K562 (cell line): Measurements from ENCODE around the gene SPRED2. TPM values are rescaled to one million over a fixed set of nuclear protein-coding genes. Genes with fewer than 3 reads are reported as not detected.

Source experiments
- CREBBP ChIP-seq: IDR thresholded peaks from one replicate; pipeline ENCODE4 v1.6.1; 2012; ENCODE audit warnings: low read depth, mild to moderate bottlenecking, control low read depth, inconsistent platforms, low read length
- DNMT1 ChIP-seq: fragments of 450-650 bp; IDR thresholded peaks from 2 replicates; pipeline ENCODE4 v1.6.1; 2016; ENCODE audit warnings: antibody characterized with exemption, mild to moderate bottlenecking
- ELF1 ChIP-seq: fragments of 200-800 bp; sonication (Bioruptor generic); IDR thresholded peaks from 2 replicates; pipeline ENCODE4 v1.6.1; 2016; ENCODE audit warnings: missing genetic modification characterization, missing compliant biosample characterization
- ETV5 ChIP-seq: sonication (generic); formaldehyde crosslinking; IDR thresholded peaks from 2 replicates; pipeline ENCODE4 v1.4.0; 2020; ENCODE audit warnings: low read depth, mild to moderate bottlenecking, missing genetic modification reagents
- HES1 ChIP-seq: fragments of 450-650 bp; IDR thresholded peaks from 2 replicates; pipeline ENCODE4 v1.6.1; 2016; ENCODE audit warnings: low read depth, mild to moderate bottlenecking, moderate library complexity
- IFI16 ChIP-seq: fragments of 250-450 bp; sonication (Bioruptor Pico); IDR thresholded peaks from 2 replicates; pipeline ENCODE4 v2.1.2; 2022; ENCODE audit warnings: mild to moderate bottlenecking, inconsistent platforms
- IRF2 ChIP-seq: sonication (generic); formaldehyde crosslinking; IDR thresholded peaks from 2 replicates; pipeline ENCODE4 v1.8.1; 2022; ENCODE audit warnings: mild to moderate bottlenecking, missing genetic modification reagents
- MAFG ChIP-seq: fragments of 450-650 bp; conservative IDR thresholded peaks from 2 replicates; pipeline ENCODE4 v1.6.1; 2016; ENCODE audit warnings: missing genetic modification characterization, missing compliant biosample characterization
- MAZ ChIP-seq, 2 experiments: fragments of 450-650 bp in 1 of 2; sonication (generic) in 1 of 2; formaldehyde crosslinking; IDR thresholded peaks in 1 of 2; conservative IDR thresholded peaks in 1 of 2; 2 replicates each; pipeline versions ENCODE4 v1.4.0 to v1.5.0; 2020; ENCODE audit warnings: mild to moderate bottlenecking in 1 of 2, missing genetic modification reagents in 1 of 2
- NR3C1 ChIP-seq: sonication (generic); formaldehyde crosslinking; IDR thresholded peaks from 2 replicates; pipeline ENCODE4 v1.8.1; 2022; ENCODE audit warnings: missing genetic modification reagents
- RAD21 ChIP-seq, 2 experiments: fragments of 250-450 bp in 1 of 2; fragments of 450-650 bp in 1 of 2; sonication (Bioruptor Pico) in 1 of 2; formaldehyde crosslinking in 1 of 2; IDR thresholded peaks in 1 of 2; conservative IDR thresholded peaks in 1 of 2; 2 replicates each; pipeline versions ENCODE4 v1.4.0 to v1.8.0; 2020 to 2022; ENCODE audit warnings: mild to moderate bottlenecking in 2 of 2, moderate library complexity in 1 of 2
- SNRNP70 ChIP-seq: fragments of 200-400 bp; formaldehyde crosslinking; optimal IDR thresholded peaks from 2 replicates; pipeline ENCODE3; 2017; ENCODE audit warnings: low read depth, low read length
- SP2 ChIP-seq: IDR thresholded peaks from 2 replicates; pipeline ENCODE4 v1.6.1; 2011; ENCODE audit warnings: mild to moderate bottlenecking, low read depth, low read length, moderate library complexity; ENCODE audit not compliant: poor library complexity, severe bottlenecking; ENCODE audit errors: extremely low read depth
- TFAM ChIP-seq: fragments of 250-450 bp; sonication (Bioruptor Pico); conservative IDR thresholded peaks from 2 replicates; pipeline ENCODE4 v1.5.0; 2021; ENCODE audit warnings: mild to moderate bottlenecking, moderate library complexity
- ZBTB2 ChIP-seq: fragments of 450-650 bp; IDR thresholded peaks from 2 replicates; pipeline ENCODE4 v1.6.1; 2016; ENCODE audit warnings: antibody characterized with exemption
- ZNF324 ChIP-seq: fragments of 250-450 bp; sonication (Bioruptor Pico); IDR thresholded peaks from 2 replicates; pipeline ENCODE4 v1.4.0; 2020; ENCODE audit warnings: mild to moderate bottlenecking
- ZNF589 ChIP-seq: fragments of 200-800 bp; sonication (Bioruptor generic); IDR thresholded peaks from 2 replicates; pipeline ENCODE4 v1.6.1; 2016; ENCODE audit warnings: low read depth, missing genetic modification characterization, missing compliant biosample characterization
- ZNF830 ChIP-seq: fragments of 250-450 bp; sonication (Bioruptor Pico); IDR thresholded peaks from 2 replicates; pipeline ENCODE4 v1.5.0; 2021; ENCODE audit warnings: mild to moderate bottlenecking
- ZSCAN32 ChIP-seq: fragments of 450-650 bp; formaldehyde crosslinking; IDR thresholded peaks from 2 replicates; pipeline ENCODE4 v1.4.0; 2020; ENCODE audit warnings: mild to moderate bottlenecking, moderate library complexity
- polyA plus RNA-seq, 8 experiments: library from polyadenylated mRNA; depleted of rRNA in 4 of 8; stranded (reverse) in 5 of 8; unstranded in 3 of 8; fragments of >200 nt; fragmentation: Nextera tagmentation in 2 of 8; fragmentation: Illumina TruSeq in 1 of 8; extraction: Ambion mirVana in 2 of 8; extraction: Trizol in 1 of 8; gene quantifications; 2 replicates each; pipeline versions ENCODE4 v1.2.1 to v1.2.3, GENCODE V29; 2011 to 2014; ENCODE audit warnings: inconsistent platforms in 1 of 8, missing spikeins in 1 of 8
- total RNA-seq, 7 experiments: library from RNA; depleted of rRNA in 6 of 7; stranded (reverse); fragments of >200 nt in 6 of 7; fragmentation: Illumina TruSeq in 2 of 7; extraction: Trizol in 2 of 7; gene quantifications; 2 replicates each; pipeline versions ENCODE4 v1.2.1 to v1.2.3, GENCODE V29; 2011 to 2021; ENCODE audit warnings: low replicate concordance in 1 of 7
- TF ChIP-seq, protein P1 (sequence below): sonication (generic); formaldehyde crosslinking; IDR thresholded peaks from 2 replicates; pipeline ENCODE4 v1.8.0; 2022; ENCODE audit warnings: missing genetic modification reagents, mild to moderate bottlenecking, moderate library complexity, borderline replicate concordance
- TF ChIP-seq, protein P2 (sequence below): fragments of 250-450 bp; sonication (Bioruptor Pico); IDR thresholded peaks from 2 replicates; pipeline ENCODE4 v1.4.0; 2020

The SPRED2 gene
- total and polyA plus RNA-seq, 9 of the 15 experiments (the other 6 are each of a cell fraction or from before 2014, with no cell fraction given), result 4.6 to 50.8 (median 14.1) TPM

DNA sequence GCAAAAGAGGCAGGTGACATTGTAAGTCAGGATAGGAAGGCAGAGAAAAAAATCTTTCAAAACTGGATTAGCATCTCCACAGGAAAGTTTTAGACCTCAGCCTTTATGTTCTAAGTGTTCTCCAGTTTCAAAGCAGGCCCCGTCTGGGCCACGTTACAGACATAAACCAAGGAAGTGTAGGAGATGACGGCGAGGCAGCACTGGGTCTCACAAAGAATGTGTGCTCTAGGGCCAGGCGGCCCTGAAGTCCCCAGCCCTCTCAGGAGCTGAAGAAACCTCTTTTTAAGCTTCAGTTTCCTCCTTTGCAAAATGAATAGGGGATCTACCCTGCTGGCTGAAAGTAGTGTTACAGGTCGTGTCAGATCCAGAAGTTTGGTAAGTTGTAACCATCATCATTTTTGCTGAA, 81.7 kb downstream of the SPRED2 start (continued):
- TF ChIP-seq ELF1 (0 out of 2 replicates have a peak, but pooled peaks have one; percentile 44), RAD21 (CRISPR knock-in tag; conservative IDR thresholded peaks at IDR 0.05 in 1 of 2, IDR thresholded peaks at IDR 0.05 in 1 of 2) (peak in 1 of 2 experiments; percentile 39; a peak in 2 of 4 replicates), MAZ (CRISPR knock-in tag; conservative IDR thresholded peaks at IDR 0.05 in 1 of 2, IDR thresholded peaks at IDR 0.05 in 1 of 2) (peak in 1 of 2 experiments; percentile 11; a peak in 1 of 4 replicates), DNMT1 (no peak), ZBTB2 (no peak), ETV5 (CRISPR knock-in tag) (no peak), TFAM (no peak), ZNF589 (peak; percentile 52; the same call in 1 of the 2 replicates), MAFG (tag) (no peak), CREBBP (no peak), ZSCAN32 (no peak), SP2 (no peak), IFI16 (CRISPR knock-in tag) (no peak), IRF2 (no peak), SNRNP70 (no peak), ZNF324 (no peak), HES1 (no peak), NR3C1 (CRISPR knock-in tag) (no peak), ZNF830 (no peak)
- TF ChIP-seq, protein P1, sequence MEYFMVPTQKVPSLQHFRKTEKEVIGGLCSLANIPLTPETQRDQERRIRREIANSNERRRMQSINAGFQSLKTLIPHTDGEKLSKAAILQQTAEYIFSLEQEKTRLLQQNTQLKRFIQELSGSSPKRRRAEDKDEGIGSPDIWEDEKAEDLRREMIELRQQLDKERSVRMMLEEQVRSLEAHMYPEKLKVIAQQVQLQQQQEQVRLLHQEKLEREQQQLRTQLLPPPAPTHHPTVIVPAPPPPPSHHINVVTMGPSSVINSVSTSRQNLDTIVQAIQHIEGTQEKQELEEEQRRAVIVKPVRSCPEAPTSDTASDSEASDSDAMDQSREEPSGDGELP (CRISPR knock-in tag), result no peak
- TF ChIP-seq, protein P2, sequence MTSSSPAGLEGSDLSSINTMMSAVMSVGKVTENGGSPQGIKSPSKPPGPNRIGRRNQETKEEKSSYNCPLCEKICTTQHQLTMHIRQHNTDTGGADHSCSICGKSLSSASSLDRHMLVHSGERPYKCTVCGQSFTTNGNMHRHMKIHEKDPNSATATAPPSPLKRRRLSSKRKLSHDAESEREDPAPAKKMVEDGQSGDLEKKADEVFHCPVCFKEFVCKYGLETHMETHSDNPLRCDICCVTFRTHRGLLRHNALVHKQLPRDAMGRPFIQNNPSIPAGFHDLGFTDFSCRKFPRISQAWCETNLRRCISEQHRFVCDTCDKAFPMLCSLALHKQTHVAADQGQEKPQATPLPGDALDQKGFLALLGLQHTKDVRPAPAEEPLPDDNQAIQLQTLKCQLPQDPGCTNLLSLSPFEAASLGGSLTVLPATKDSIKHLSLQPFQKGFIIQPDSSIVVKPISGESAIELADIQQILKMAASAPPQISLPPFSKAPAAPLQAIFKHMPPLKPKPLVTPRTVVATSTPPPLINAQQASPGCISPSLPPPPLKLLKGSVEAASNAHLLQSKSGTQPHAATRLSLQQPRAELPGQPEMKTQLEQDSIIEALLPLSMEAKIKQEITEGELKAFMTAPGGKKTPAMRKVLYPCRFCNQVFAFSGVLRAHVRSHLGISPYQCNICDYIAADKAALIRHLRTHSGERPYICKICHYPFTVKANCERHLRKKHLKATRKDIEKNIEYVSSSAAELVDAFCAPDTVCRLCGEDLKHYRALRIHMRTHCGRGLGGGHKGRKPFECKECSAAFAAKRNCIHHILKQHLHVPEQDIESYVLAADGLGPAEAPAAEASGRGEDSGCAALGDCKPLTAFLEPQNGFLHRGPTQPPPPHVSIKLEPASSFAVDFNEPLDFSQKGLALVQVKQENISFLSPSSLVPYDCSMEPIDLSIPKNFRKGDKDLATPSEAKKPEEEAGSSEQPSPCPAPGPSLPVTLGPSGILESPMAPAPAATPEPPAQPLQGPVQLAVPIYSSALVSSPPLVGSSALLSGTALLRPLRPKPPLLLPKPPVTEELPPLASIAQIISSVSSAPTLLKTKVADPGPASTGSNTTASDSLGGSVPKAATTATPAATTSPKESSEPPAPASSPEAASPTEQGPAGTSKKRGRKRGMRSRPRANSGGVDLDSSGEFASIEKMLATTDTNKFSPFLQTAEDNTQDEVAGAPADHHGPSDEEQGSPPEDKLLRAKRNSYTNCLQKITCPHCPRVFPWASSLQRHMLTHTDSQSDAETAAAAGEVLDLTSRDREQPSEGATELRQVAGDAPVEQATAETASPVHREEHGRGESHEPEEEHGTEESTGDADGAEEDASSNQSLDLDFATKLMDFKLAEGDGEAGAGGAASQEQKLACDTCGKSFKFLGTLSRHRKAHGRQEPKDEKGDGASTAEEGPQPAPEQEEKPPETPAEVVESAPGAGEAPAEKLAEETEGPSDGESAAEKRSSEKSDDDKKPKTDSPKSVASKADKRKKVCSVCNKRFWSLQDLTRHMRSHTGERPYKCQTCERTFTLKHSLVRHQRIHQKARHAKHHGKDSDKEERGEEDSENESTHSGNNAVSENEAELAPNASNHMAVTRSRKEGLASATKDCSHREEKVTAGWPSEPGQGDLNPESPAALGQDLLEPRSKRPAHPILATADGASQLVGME, result no peak
